SU-DHL-6 (cell line): ENCODE measurements around the gene TESK2.

Experiments used
- H2AFZ ChIP-seq: fragments of 200-600 bp; sonication (generic); 2 replicates; pipeline ENCODE4 v1.6.1; 2014; ENCODE audit warnings: low read depth, mild to moderate bottlenecking, moderate library complexity, mixed read lengths, antibody characterized with exemption, low read length; ENCODE audit not compliant: severe bottlenecking
- H3F3A ChIP-seq: fragments of 200-600 bp; shearing (Covaris generic); 2 replicates; pipeline ENCODE4 v1.6.0; 2016; ENCODE audit warnings: antibody characterized with exemption, mild to moderate bottlenecking; ENCODE audit not compliant: insufficient read depth
- H3K27ac ChIP-seq: fragments of 200-600 bp; sonication (generic); 2 replicates; pipeline ENCODE4 v1.5.1; 2016; ENCODE audit warnings: low read depth, mild to moderate bottlenecking, low read length, moderate library complexity, mixed read lengths
- H3K27me3 ChIP-seq: fragments of 200-600 bp; sonication (generic), shearing (Covaris generic); 2 replicates; pipeline ENCODE4 v1.6.0; 2014; ENCODE audit warnings: mild to moderate bottlenecking, low read length
- H3K36me3 ChIP-seq: fragments of 200-600 bp; sonication (generic); 2 replicates; pipeline ENCODE4 v1.6.1; 2014; ENCODE audit warnings: mild to moderate bottlenecking, low read length, mixed read lengths
- H3K4me2 ChIP-seq: fragments of 300-600, 200-600 bp; shearing (Covaris generic), sonication (generic); 2 replicates; pipeline ENCODE4 v1.6.0; 2014; ENCODE audit warnings: low read length, low read depth, mild to moderate bottlenecking; ENCODE audit not compliant: poor library complexity, severe bottlenecking
- H3K4me3 ChIP-seq: fragments of 200-600 bp; sonication (generic); 2 replicates; pipeline ENCODE4 v1.5.1; 2014; ENCODE audit warnings: antibody characterized with exemption, low read length, mild to moderate bottlenecking, mixed read lengths; ENCODE audit not compliant: insufficient read depth, poor library complexity, severe bottlenecking
- H3K79me2 ChIP-seq: fragments of 200-600 bp; sonication (generic); 2 replicates; pipeline ENCODE4 v1.6.1; 2014; ENCODE audit warnings: mild to moderate bottlenecking, low read length, moderate library complexity; ENCODE audit not compliant: insufficient read depth
- H3K9ac ChIP-seq: fragments of 200-600 bp; sonication (generic); 2 replicates; pipeline ENCODE4 v1.7.0; 2014; ENCODE audit warnings: mild to moderate bottlenecking, low read length
- H3K9me2 ChIP-seq: fragments of 200-600 bp; sonication (generic); replicated peaks from 2 replicates; pipeline ENCODE4 v1.6.1; 2014; ENCODE audit warnings: low read length; ENCODE audit not compliant: insufficient read depth
- H3K9me3 ChIP-seq: fragments of 200-600 bp; sonication (generic); 2 replicates; pipeline ENCODE4 v1.6.1; 2014; ENCODE audit warnings: low read length, mixed read lengths; ENCODE audit not compliant: insufficient read depth
- H4K20me1 ChIP-seq: fragments of 200-600 bp; sonication (generic); 2 replicates; pipeline ENCODE4 v1.6.1; 2014; ENCODE audit warnings: low read depth, mild to moderate bottlenecking, antibody characterized with exemption, low read length, moderate library complexity, mixed read lengths
- EZH2phosphoT487 ChIP-seq: fragments of 200-600 bp; sonication (generic), shearing (Covaris generic); conservative IDR thresholded peaks from 2 replicates; pipeline ENCODE4 v1.6.1; 2018; ENCODE audit warnings: mild to moderate bottlenecking, antibody characterized with exemption, low read length, moderate library complexity, mixed read lengths
- TF ChIP-seq, protein P1 (sequence below): fragments of 200-600 bp; sonication (generic); IDR thresholded peaks from one replicate; pipeline ENCODE4 v1.5.1; 2017; ENCODE audit warnings: antibody characterized with exemption, mild to moderate bottlenecking, low read length, moderate library complexity; ENCODE audit not compliant: insufficient read depth, poor library complexity, severe bottlenecking

TESK2 gene

DNA sequence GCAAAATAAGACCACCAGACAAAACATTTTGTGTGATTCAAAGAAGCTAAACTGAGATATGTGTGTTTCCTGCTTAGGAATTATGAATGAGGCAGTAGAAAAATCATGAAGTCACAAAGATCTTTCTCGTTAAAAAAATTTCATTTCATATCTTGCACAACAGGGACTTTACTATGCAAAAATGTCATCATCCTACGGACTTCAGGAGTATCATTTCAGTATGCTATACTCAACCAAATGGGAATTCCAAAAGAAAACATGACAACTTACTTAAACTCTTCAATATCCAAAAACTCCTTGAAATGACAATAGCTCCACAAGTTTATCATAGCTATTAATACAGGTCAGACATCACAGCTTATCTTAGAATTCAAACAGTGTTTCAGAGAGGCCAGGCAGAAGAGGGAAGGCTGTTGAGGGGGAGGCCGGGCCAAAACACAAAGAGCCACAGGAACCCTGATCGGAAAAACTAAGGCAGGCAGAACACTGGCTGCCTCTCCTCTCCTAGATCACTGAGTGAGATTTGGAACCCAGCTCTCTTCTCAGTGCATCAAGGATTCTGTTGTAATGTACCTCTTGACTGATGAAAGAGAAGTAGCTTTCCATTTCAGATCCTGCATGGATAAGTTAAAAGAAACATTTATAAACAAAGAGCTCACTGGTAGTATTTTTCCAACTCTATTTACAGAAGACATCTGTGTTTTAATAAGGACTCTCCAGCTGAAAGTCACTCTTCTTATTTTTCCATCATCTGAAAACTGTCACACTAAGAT is 66.9 kb downstream of the TESK2 start:
- H3K9ac ChIP-seq, result no peak overlapping the region
- H3K9me3 ChIP-seq, result no peaks in the 10 kb centered on the region
- H3K4me2 ChIP-seq, result no peak overlapping the region
- no peaks in the 10 kb centered on the region for H3K9me2 ChIP-seq
- no peaks in the 10 kb centered on the region for H3K79me2 ChIP-seq
- no peaks in the 10 kb centered on the region for H3K27me3 ChIP-seq
- no peak overlapping the region for H3K27ac ChIP-seq
- H2AFZ ChIP-seq, result no peak overlapping the region
- no peaks in the 10 kb centered on the region for H3K36me3 ChIP-seq
- no peaks in the 10 kb centered on the region for H4K20me1 ChIP-seq
- H3F3A ChIP-seq, result no peaks in the 10 kb centered on the region
- no peak overlapping the region for H3K4me3 ChIP-seq
- TF ChIP-seq, protein P1, sequence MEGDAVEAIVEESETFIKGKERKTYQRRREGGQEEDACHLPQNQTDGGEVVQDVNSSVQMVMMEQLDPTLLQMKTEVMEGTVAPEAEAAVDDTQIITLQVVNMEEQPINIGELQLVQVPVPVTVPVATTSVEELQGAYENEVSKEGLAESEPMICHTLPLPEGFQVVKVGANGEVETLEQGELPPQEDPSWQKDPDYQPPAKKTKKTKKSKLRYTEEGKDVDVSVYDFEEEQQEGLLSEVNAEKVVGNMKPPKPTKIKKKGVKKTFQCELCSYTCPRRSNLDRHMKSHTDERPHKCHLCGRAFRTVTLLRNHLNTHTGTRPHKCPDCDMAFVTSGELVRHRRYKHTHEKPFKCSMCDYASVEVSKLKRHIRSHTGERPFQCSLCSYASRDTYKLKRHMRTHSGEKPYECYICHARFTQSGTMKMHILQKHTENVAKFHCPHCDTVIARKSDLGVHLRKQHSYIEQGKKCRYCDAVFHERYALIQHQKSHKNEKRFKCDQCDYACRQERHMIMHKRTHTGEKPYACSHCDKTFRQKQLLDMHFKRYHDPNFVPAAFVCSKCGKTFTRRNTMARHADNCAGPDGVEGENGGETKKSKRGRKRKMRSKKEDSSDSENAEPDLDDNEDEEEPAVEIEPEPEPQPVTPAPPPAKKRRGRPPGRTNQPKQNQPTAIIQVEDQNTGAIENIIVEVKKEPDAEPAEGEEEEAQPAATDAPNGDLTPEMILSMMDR, result no peak

DNA sequence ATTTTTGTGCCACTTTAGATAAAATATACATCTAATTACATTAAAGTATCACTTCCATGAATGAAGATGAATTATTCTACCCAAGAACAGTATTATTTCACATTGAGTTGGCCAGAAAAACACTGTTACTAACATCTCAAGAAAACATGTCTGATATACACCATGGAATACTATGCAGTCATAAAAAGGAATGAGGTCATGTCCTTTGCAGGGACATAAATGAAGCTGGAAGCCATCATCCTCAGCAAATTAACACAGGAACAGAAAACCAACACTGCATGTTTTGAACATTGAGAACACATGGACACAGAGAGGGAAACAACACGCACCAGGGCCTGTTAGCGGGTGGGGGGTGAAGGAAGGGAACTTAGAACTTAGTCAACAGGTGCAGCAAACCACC is 69.0 kb downstream of the TESK2 start:
- H3K9ac ChIP-seq, result no peak overlapping the region
- no peaks in the 10 kb centered on the region for H3F3A ChIP-seq
- no peak overlapping the region for H2AFZ ChIP-seq
- H3K79me2 ChIP-seq, result no peaks in the 10 kb centered on the region
- no peak overlapping the region for H3K4me3 ChIP-seq
- H3K9me2 ChIP-seq, result no peaks in the 10 kb centered on the region
- no peaks in the 10 kb centered on the region for H3K36me3 ChIP-seq
- H3K4me2 ChIP-seq, result no peak overlapping the region
- no peaks in the 10 kb centered on the region for H3K9me3 ChIP-seq
- H3K27me3 ChIP-seq, result no peaks in the 10 kb centered on the region
- no peaks in the 10 kb centered on the region for H4K20me1 ChIP-seq
- TF ChIP-seq, protein P1, result no peak
- no peak for TF ChIP-seq EZH2phosphoT487
- H3K27ac ChIP-seq, result no peak overlapping the region

DNA sequence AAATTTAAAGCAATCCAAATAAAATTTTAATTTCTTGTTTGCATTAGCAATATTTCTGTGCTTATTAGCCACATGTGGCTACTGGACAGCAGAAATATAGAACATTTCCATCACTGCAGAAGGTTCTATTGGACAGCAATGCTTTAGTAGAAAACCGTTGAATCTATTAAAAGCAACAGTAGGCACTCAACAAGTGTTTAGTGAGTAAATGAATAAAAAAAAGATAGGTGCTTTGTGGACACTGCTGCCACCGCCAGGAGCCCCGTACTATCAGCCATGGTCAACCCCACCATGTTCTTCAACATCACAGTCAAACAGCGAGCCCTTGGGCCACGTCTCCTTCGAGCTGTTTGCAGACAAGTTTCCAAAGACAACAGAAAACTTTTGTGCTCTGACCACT is 76.2 kb downstream of the TESK2 start:
- Histone ChIP-seq H3K4me2 (no peak overlapping the region), H3K4me3 (no peak overlapping the region), H3K36me3 (no peaks in the 10 kb centered on the region)

More for the DNA sequence above, 76.2 kb downstream of the TESK2 start:
- Histone ChIP-seq H3K9me3 (no peaks in the 10 kb centered on the region), H4K20me1 (no peaks in the 10 kb centered on the region), H3K27ac (no peak overlapping the region), H3K9ac (no peak overlapping the region), H3K9me2 (no peaks in the 10 kb centered on the region), H3F3A (no peaks in the 10 kb centered on the region), H2AFZ (no peak overlapping the region), H3K79me2 (no peaks in the 10 kb centered on the region), H3K27me3 (no peaks in the 10 kb centered on the region)
- TF ChIP-seq, protein P1, result no peak
- TF ChIP-seq EZH2phosphoT487, result no peak
